GM18867 (cell line): ENCODE data around the gene ADM2.
"Not testable (repeated sequence)": the region's sequence is repeated elsewhere in the genome, so short reads cannot be mapped to it uniquely, and the experiment has no call there.

Source experiments
- ATAC-seq: cut with Tn5 transposase; IDR thresholded peaks from one replicate; pipeline ENCODE4 v1.9.1; 2021; ENCODE audit warnings: mild to moderate bottlenecking, moderate library complexity; ENCODE audit not compliant: unreplicated experiment

The ADM2 gene, protein sequence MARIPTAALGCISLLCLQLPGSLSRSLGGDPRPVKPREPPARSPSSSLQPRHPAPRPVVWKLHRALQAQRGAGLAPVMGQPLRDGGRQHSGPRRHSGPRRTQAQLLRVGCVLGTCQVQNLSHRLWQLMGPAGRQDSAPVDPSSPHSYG

DNA sequence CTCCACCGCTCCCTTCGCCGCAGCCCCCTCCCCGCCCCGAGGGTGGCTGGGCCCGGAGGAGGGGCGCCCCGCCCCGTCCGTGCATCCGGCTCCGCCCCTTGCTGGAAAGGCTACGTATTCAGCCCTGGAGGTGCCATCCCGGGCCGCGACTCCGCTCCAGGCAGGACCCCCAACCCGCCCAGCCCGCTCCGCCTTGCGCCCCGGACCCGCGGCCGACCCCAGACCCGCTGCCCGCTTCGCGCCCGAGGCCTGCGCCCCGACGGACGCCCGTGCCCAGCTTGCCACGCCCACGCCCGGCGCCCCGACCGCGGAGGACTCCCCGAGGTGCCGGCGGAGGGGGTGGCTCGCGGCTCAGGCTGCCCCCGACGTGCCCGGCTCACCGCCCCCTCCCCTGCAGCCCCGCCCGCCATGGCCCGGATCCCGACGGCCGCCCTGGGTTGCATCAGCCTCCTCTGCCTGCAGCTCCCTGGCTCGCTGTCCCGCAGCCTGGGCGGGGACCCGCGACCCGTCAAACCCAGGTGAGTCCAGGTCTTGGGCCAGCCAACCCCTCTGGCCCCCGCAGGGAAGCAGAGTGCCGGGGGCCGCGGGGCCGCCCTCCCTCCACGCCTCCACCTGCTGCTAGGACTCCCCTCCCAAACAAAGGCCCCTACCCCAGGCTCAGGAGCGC lies at the start of gene ADM2:
Gene ADM2, plus strand, starts transcription at position 104 of the 667 bp plus-strand sequence. Its CDS starts 305 bp downstream, at position 409.
- no peak for ATAC-seq

DNA sequence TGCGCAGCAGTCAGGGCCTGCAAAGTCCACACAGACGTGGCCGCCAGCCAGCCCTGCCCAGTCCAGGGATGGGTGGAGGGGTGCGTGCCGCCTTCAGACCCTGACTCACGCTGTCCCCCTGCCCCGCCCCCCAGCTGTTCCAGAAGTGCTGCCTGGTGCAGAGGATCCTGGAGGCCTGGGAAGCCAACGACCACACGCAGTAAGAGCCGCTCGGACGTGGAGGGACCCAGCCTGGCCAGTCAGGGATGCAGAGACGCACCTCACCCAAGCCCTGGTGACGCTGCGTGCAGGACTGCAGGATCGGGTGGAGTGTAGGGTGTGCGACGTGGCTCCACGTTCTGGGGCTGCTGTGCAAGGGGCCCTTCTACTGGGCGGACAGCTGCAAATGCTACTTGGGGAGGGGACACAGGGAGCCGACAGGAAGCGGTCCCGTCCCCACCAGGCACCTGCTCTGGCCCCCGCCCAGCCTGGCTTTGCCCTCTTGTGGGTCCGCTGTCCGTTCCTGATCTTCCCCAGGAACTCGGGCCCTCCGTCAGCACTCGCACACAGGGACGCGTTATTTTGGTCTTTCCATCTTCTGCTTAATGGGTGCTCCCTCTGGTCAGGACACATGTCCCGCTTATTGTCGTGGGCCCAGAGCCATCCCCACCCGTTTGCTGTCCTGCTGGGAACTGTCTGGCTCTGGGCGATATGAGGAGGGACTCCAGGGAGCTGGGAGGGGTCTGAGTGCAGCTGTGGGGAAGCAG lies 49.0 kb upstream of the ADM2 start:
- no peak for ATAC-seq

DNA sequence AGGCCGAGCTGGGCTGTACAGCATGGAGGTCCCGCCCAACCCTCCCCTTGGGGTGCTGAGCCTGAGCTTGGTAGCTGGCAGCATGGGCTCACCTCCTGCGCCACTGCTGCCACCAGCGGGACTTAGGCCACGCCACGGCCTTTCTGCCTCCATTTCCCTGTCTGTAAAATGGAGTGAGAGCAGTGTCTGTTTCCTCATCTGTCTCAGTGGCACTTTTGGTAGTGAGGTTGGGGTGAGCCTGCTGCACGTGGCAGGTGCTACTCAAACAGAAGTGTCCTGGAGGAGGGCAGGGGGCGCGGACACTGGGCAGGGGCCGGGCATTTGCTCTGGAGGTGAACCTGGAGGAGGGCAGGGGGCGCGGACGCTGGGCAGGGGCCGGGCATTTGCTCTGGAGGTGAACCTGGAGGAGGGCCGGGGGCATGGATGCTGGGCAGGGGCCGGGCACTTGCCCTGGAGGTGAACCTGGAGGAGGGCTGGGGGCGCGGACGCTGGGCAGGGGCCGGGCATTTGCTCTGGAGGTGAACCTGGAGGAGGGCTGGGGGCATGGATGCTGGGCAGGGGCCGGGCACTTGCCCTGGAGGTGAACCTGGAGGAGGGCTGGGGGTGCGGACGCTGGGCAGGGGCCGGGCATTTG lies 48.3 kb upstream of the ADM2 start:
- not testable (repeated sequence) for ATAC-seq

DNA sequence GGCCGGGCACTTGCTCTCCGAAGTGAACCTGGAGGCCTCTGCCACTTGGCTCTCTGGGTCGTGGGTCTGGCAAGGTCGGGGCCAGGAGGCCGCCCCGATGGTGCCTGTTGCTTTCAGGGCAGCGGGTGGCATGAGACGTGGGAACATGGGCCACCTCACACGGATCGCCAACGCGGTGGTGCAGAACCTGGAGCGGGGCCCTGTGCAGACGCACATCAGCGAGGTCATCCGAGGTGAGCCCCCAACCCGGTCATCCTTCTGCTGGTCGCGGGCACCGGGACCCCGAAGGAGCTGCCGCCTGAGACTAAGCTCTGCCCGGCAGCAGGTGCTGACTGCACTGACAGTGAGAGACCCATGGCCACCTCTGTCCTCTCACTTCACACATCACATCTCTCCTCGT lies 46.5 kb upstream of the ADM2 start:
- ATAC-seq = no peak

DNA sequence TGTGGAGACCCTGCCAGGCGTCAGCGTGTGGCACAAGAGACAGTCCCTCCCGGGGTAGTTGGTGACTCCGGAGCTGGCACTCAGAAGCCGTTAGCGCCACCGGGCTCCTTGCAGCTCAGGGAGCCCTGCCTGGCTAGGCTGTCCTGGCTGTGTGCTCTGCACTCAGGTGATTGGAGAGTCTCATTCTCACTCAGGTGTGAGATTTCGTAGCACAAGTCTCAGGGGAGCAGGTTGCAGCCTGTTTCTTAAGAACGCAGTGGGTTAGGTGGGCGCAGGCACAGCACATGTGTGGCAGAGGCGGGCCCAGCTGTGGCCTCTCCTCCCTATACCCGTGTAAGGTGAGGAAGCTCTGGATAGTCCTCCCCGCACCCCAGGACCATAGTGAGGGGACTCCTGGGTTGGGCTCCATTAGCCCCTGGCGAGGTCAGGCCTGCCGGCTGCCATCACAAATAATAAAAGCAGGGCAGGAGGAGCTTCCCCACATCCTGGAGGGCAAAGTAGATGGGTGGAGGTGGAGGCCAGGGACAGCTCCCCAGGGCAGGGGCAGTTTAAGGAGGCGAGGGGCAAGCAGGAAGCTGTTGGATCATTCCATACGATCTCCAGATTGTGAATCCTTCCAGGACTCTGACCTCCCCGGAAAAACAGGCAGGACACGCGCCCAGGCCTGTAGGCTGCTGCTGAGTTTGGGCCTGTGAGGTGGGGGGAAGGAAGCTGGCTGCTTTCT lies 45.9 kb upstream of the ADM2 start:
- ATAC-seq = no peak

DNA sequence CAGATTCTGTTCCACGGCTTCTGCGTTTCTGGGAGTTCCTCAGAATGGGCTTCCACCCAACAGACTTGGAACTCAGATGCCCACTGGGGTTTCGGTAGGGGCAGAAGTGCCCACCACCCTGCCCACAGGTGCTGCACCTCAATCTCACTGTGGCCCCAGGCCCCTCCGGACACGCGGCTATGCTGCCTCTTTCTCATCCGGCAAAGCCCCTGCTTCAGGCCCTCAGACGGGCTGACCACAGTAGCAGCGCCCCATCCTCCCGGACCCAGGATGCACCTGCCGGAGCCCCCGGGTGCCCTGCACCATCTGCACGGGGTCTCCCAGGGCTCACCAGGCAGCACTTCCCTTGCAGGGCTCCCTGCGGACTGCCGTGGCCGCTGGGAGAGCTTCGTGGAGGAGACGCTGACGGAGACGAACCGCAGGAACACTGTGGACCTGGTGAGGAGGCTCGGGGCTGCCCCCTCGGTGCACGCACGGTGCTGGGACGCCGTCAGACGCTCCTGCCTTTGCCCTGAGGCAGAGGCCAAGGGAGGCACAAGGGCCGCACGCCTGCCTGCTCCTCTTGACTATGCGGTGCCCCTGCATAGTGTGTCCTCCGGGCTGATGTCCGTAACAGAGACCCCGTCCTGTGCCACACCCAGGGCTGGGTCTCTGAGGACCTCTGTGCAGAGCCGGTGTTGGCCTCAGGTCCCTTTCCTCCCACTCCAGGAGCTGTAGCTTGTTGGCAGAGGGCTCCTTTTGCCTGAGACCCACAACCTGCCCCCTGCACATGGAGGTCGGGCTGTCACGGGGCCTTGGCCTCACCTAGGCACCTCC lies 45.1 kb upstream of the ADM2 start:
- no peak for ATAC-seq

DNA sequence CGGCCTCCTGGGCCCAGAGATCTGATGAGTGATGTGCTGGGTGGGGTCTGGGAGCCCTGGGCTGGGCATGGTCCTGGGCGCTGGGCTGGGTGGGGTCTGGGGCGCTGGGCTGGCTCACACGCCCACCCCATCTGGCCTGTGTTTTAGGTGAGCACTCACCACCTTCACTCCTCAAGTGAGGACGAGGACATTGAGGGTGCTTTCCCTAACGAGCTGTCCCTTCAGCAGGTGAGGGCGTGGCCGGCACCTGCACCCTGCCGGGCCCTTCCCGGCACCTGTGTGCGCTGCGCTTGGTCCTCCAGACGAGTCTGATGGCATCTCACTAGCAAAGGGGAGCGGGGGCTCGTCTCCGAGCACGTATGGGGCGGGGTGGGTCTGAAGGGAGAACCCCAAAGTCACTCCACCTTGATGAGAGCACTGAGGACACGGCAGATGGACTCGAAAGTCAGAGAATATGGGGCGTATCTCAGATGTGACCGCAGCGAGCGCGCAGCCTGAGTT lies 44.5 kb upstream of the ADM2 start:
- ATAC-seq = no peak

DNA sequence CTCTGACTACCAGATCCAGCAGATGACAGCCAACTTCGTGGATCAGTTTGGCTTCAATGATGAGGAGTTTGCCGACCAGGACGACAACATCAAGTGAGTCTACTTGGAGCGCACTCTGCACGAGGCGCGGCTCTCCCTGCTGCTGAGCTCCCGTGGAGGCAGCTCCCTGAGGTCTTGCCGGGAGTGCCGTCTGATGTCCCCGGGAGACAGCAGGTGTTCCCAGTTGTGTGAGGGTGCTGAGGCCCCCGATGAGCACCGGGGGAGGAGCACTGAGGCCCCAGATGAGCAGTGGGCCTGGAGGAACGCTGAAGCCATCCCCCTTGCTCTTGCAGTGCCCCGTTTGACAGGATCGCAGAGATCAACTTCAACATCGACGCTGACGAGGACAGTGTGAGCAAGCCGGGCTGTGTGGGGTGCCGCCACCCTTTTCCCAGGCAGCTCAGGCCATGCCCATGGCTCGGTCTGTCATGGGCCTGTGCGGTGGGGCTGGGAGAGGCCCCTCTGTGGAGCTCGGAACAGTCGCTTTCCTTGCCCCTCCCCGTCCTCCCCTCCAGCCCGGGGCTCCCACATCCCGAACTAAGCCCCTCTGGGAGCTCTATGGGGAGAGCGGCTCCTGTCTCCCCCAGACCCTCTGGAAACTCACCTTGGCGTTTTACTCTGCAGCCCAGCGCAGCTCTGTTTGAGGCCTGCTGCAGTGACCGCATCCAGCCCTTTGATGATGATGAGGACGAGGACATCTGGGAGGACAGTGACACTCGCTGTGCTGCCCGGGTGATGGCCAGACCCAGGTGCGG lies 43.6 kb upstream of the ADM2 start:
- no peak for ATAC-seq

DNA sequence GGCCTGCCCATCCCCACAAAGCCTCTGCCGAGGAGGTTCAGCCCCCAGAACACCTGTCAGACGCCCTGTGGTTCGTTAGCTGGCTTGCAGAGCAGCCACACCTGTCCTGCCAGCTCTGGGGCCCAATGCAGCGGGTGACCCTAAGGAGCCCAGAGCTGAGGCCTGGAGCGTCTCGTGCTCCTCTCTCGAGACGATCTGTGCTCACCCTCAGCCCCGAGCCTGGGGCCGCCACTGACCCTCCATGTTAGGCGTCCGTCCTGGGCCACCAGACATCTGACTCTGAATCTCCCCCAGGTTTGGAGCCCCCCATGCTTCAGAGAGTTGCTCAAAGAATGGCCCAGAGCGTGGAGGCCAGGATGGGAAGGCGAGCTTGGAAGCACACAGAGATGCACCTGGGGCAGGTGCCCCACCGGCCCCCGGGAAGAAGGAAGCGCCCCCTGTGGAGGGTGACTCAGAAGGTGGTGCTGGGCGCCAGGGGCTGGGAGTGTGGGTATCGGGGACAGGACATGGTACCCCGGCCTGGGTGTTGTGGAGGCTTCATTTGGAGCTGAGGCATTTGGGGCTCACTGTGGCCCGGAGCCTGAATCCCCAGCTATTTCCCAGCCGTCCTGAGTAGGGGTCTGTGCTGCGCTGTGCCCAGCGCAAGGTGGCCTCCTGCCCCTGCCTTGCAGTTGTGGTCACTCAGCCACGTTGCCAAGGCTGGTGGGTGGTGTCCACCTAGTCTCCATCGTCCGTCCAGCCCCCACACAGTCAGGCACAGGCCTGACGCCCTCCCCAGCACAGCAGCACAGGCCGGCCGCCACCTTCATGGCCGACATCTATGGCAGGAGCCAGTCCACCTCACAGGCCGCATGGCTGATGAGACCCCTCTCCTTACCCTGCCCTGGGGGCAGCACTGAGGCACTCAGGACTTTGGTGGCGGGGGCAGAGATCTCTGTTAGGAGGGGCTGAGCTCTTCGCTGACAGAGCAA lies 42.8 kb upstream of the ADM2 start:
- ATAC-seq = no peak

DNA sequence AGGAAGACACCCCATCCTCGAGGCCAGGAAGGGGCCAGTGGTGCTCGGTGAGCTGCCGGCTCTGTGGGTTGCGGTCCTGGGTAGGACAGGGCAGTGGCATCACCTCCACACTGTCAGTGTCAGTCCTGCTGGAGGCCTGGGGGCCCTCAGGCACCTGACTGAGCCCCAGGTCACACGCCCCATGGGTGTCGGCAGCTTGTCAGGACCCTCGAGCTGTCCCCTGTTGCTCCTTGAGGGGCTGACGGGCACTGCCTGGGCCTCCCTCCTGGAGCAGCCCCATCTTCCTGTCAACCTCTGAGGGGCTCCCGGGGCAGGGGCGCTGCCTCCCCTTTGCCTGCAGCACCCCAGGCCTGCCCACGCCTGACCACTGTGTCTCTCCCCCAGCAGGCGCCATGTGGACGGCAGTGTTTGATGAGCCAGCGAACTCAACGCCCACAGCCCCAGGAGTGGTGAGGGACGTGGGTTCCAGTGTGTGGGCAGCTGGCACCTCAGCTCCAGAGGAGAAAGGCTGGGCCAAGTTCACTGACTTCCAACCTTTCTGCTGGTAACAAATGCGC lies 42.0 kb upstream of the ADM2 start:
- ATAC-seq = no peak

DNA sequence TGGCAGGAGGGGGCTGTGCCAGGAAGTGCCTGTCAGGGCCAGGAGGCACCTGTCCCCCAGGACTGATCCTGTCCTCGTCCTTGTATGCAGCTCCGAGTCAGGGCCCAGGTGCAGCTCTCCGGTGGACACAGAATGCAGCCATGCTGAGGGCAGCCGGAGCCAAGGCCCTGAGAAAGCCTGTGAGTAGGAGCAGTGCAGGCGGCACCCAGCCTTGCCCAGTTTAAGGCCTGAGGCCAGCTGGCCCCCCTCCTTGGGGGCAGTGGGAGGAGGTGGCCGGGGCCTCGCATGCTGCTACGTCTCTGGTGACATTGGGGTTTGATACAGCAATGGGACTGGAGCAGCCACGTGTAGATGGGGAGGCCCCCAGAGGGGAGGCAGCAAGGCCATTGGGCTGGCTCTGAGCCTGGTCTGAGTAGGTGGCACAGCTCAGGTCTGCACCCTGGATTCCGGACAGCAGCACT lies 41.4 kb upstream of the ADM2 start:
- ATAC-seq = no peak

DNA sequence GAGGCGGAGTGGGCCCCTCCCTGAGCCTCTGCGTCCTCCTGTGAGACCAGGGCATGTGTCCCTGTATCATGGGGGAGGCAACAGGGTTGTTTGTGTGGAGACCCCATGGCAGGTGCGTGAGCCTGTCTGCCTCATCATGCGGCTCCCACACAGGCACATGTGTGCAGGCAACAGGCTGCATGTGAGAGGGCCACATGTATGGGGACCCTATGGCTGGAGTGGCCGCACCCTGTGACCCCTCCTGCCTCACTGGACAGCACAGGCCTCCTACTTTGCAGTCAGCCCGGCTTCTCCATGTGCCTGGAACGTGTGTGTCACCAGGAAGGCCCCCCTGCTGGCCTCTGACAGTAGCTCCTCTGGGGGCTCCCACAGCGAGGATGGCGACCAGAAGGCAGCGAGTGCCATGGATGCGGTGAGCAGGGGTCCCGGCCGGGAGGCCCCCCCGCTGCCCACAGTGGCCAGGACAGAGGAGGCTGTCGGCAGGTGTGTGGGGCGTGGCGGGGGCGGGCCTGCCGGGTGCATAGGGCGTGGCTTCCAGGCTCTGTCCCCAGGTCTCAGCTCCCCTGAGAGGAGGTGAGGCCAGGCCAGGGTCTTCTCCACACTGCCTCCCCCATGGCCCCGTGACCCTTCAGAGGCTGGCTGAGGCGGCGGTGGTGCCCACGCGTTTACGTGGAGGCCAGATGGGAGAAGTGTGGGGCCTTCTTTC lies 40.6 kb upstream of the ADM2 start:
- no peak for ATAC-seq

DNA sequence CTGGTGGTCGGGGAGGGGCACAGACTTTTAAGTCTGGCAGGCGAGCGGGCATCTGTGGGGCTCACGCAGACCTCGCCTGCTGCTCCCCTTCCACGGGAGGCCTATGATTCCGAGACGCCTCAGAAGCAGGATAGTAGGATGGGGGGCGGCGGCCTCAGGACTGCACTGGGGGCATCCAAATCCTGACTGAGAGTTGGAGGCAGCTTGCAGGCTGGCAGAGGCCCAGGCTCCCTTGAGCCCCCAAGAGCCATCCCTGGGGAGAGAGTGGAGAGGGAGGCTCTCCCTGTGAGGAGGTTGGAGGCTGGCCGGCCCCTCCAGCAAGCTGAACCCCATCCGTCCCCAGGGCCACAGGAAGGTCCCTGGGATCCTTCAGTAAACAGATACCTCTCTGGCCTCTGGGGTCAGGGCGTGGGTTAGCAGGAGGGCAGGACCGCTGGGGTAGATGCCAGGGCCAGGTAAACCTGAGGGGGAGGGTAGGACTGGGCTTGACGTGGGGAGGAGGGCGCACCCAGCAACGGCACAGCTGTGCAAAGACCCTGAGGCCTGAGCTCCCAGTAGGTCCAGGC lies 39.8 kb upstream of the ADM2 start:
- ATAC-seq = no peak

DNA sequence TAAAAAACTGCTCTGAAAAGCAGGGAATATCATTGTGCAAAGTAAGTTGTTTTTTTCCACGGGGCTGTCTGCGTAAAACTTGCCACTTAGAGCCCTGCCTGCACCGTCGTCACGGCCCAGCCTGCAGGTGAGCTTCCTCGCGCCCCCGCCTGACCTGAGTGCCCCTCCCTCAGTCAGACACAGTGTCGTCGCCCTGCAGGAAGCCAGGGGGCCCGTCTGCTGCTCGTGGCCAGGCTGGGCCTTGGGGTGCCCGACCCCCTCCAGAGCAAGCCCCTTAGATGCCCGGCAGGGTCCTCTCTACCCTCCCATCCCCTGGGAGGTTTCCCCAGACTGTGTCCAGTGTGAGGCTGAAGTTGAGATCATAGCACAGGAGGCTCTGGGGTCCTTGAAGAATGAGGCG lies 38.1 kb upstream of the ADM2 start:
- ATAC-seq = no peak

DNA sequence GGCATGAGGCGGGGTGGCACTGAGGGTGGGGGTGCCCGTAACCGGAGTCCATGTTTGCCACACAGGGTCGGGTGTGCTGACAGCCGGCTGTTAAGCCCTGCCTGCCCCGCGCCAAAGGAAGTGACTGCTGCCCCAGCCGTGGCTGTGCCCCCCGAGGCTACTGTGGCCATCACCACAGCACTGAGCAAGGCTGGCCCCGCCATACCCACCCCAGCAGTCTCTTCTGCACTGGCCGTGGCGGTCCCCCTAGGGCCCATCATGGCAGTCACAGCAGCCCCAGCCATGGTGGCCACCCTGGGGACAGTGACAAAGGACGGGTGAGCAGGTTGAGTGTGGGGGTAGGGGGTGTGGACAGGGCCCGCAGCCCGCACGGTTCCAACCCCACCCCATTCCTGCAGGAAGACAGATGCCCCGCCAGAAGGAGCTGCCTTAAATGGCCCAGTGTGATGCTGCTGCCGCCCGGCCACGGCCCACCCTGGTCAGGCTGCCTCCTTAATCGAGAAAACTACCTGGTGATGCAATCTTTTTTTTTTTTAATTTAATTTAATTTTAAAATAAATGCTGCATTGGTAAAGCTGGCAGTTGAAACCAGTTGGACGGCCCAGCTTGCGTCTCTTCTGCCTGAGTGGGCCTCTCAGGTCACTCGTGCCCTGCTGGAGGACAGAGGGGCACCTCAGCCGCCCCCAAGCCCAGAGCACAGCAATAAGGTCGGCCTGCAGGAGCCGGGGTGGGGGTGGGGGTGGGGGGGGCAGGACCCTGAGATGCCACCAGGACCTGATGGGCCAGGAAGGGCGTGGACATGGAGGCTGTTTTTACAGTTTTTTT lies 37.3 kb upstream of the ADM2 start:
- no peak for ATAC-seq

DNA sequence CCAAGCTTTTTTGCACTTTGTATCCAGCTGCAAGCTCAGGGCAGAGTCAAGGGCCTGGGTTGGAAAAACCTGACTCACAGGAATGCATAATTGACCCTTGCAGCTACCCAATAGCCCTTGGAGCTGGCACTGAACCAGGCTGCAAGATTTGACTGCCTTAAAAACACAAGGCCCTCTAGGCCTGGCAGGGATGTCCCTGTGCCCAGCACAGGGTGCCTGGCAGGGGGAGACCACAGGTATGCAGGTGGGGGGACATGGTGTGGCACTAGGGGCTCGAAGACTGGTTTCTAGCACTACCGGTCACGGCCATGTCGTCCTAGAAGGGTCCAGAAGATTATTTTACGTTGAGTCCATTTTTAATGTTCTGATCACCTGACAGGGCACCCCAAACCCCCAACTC lies 36.7 kb upstream of the ADM2 start:
- ATAC-seq = no peak
